Adrenal gland (tissue), 5 donors: ENCODE data around the gene TEKT3.

Source experiments
- POLR2A ChIP-seq, 2 donors: fragments of 450-650 bp; IDR thresholded peaks; one replicate each; pipeline ENCODE4 v1.6.1; 2017; ENCODE audit warnings: antibody characterized with exemption in 2 of 2, mild to moderate bottlenecking in 2 of 2, moderate library complexity in 1 of 2
- TF ChIP-seq, protein P1 (sequence below), 6 experiments: fragments of 450-650 bp in 4 of 6; fragments of 200-600 bp in 2 of 6; sonication (generic) in 1 of 6; IDR thresholded peaks; 1 replicate in 5 of 6; 2 replicates in 1 of 6; pipeline versions ENCODE4 v1.5.1 to v1.8.0; 2016 to 2021; ENCODE audit warnings: antibody characterized with exemption in 6 of 6, mild to moderate bottlenecking in 2 of 6, moderate library complexity in 1 of 6
- donor health status: DM: no; HTN: no; CAD: no.

DNA sequence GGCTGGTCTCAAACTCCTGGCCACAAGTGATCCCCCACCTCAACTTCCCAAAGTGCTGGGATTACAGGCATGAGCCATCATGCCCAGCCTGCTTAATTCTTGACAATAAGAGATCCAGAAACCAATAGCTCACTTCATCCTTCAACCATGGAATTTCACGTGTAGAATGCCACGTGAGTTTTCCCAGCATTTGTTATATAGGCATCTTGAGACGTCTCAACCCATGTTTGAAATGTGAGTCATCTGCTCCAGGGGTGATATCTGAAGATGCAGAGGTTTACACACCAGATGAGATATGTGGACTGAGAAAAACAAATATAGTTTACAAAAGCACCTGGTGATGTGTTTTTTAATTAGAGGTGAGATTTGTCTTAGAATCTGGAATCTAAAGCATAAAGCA is 7.1 kb downstream of the TEKT3 start:
- TF ChIP-seq, protein P1, sequence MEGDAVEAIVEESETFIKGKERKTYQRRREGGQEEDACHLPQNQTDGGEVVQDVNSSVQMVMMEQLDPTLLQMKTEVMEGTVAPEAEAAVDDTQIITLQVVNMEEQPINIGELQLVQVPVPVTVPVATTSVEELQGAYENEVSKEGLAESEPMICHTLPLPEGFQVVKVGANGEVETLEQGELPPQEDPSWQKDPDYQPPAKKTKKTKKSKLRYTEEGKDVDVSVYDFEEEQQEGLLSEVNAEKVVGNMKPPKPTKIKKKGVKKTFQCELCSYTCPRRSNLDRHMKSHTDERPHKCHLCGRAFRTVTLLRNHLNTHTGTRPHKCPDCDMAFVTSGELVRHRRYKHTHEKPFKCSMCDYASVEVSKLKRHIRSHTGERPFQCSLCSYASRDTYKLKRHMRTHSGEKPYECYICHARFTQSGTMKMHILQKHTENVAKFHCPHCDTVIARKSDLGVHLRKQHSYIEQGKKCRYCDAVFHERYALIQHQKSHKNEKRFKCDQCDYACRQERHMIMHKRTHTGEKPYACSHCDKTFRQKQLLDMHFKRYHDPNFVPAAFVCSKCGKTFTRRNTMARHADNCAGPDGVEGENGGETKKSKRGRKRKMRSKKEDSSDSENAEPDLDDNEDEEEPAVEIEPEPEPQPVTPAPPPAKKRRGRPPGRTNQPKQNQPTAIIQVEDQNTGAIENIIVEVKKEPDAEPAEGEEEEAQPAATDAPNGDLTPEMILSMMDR (IDR thresholded peaks at IDR 0.05) = no peak
- TF ChIP-seq POLR2A (IDR thresholded peaks at IDR 0.05) = no peak
